Measurements from ENCODE around the gene CLIC4.

CLIC4 gene

DNA sequence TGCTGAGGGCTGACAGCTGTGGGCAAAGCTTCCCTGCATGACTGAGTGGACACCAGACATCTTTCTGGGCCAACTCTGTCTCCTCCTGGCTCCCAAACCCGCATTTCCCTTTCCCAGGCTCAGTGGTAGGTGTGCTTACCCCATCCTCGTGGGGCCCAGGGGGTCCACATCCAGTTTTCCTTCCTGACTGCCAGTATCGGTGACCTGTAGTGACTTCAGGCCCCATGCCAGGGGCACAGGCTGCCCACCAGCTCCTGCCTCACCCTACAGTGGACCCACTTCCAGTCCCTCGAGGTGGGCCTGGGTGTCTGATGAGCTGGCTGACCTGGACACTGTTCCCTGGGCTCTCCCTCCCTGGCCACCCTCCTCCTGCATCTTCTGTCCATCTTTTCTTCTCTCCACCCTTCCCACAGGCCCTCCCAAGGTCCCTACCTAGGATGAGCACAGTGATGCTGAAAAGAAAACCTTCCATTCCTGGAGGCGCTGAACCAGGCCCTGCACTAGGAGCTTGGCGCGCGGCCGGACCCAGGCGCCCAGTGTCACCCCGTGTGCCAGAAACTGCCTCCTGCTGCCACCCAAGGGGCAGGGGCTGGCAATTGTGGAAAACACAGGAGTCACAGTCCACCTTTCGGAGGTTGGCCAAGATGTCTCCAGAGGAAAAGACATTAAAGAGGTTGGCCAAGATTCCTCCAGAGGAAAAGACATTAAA lies 117.7 kb downstream of the CLIC4 start:
- H3K4me1 Mint-ChIP-seq (ENCODE audit: low read depth), result peaks cover 26% of the 10 kb centered on the region
- H3K27ac Mint-ChIP-seq, result no peak overlapping the region
- peaks cover 53% of the 10 kb centered on the region for H3K27me3 Mint-ChIP-seq
- H3K36me3 Mint-ChIP-seq (ENCODE audit: low read depth), result no peaks in the 10 kb centered on the region
- H3K9me3 Mint-ChIP-seq, result no peaks in the 10 kb centered on the region
- intact Hi-C loops (cut with micrococcal nuclease), result no loop called here
- no peak overlapping the region for H3K4me3 Mint-ChIP-seq

GRCh38 chr1:24864370-24864777 lies 119.1 kb downstream of the CLIC4 start:
- H3K4me3 Mint-ChIP-seq, result no peak overlapping the region
- no peaks in the 10 kb centered on the region for H3K36me3 Mint-ChIP-seq (ENCODE audit: low read depth)
- intact Hi-C loops (cut with micrococcal nuclease), result no loop called here
- H3K9me3 Mint-ChIP-seq, result no peaks in the 10 kb centered on the region
- H3K27me3 Mint-ChIP-seq, result peaks cover 60% of the 10 kb centered on the region
- peaks cover 30% of the 10 kb centered on the region for H3K4me1 Mint-ChIP-seq (ENCODE audit: low read depth)
- H3K27ac Mint-ChIP-seq, result no peak overlapping the region

DNA sequence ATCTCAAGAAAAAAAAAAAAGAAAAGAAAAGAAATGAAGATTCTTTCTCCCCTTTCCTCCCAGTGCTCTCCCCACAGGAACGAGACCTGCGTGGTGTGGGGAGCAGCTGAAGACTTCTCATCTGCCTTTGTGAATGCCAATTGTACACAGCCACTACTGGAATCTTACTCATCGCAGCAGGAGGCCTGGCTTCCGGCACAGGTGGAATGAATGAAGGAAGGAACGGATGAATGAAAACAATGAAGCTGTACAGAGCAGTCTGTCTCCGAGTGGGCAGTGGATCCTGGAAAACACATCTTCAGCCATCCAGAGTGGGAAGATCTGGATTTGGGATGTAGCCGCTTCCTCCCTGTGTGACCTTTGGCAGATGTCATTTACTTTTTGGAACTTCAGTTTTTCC lies 119.9 kb downstream of the CLIC4 start:
- Mint-ChIP-seq H3K27ac (no peak overlapping the region), H3K36me3 (ENCODE audit: low read depth) (no peaks in the 10 kb centered on the region), H3K9me3 (no peaks in the 10 kb centered on the region), H3K27me3 (peaks cover 62% of the 10 kb centered on the region), H3K4me3 (no peak overlapping the region), H3K4me1 (ENCODE audit: low read depth) (peaks cover 35% of the 10 kb centered on the region)
- intact Hi-C loops (cut with micrococcal nuclease), result no loop called here

DNA sequence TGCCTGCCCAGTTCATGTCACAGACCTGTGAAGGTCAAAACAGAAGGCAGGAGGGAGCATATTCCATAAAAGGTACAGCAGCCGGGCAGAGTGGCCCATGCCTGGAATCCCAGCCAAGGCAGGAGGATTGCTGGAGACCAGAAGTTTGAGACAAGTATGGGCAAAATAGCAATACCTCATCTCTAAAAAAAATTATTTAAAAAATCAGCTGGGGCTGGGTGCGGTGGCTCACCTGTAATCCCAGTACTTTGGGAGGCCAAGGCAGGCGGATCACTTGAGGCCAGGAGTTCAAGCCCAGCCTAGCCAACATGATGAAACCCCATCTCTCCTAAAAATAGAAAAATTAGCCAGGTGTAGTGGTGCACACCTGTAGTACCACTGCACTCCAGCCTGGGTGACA lies 120.3 kb downstream of the CLIC4 start:
- no peak overlapping the region for H3K27ac Mint-ChIP-seq
- H3K9me3 Mint-ChIP-seq, result no peaks in the 10 kb centered on the region
- H3K4me3 Mint-ChIP-seq, result no peak overlapping the region
- intact Hi-C loops (cut with micrococcal nuclease), result no loop called here
- H3K4me1 Mint-ChIP-seq (ENCODE audit: low read depth), result peaks cover 39% of the 10 kb centered on the region
- peaks cover 65% of the 10 kb centered on the region for H3K27me3 Mint-ChIP-seq
- no peaks in the 10 kb centered on the region for H3K36me3 Mint-ChIP-seq (ENCODE audit: low read depth)

DNA sequence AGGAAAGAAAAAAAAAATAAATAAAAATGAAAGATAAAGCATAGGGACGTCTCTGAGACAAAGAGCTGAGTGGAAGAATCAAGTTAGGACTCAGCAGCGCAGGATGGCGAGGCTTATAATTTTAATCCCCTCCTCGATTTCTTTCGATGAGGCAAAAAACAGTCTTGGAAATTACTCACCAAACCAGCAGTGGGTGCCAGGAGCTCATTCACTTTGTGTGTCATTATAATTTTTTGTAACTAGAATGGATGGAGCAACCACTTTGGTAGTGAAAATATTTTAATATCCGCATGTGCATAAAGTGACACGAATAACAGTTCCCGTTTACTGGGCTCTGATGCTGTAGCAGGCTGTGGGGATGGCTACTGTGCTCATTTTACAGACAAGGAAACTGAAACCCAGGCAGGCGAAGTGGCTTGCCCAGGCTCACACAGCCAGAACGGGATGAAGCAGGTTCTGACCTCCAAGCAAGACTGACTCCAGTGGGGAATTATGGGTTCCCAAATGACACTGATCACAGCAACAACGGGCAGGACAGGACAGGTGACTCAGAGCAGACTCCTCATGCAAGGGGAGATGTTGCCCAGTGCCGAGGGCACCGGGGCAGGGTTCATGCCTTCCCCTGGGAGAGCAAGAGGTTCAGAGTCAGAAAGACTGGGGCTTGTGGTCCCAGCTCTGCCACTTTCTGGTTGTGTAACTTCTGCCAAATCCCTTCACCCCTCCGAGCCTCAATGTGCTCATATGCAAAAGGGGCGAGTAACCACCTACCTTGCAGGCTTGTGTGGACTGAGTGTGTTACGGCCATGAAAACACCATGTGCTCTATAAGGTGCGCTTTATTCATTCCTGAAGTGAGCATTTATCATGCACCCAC lies 121.2 kb downstream of the CLIC4 start:
- intact Hi-C loops (cut with micrococcal nuclease), result no loop called here
- no peak overlapping the region for H3K4me3 Mint-ChIP-seq
- no peaks in the 10 kb centered on the region for H3K9me3 Mint-ChIP-seq
- H3K4me1 Mint-ChIP-seq (ENCODE audit: low read depth), result peaks cover 47% of the 10 kb centered on the region
- H3K27ac Mint-ChIP-seq, result peak overlapping the region; percentile 35
- peaks cover 7% of the 10 kb centered on the region for H3K36me3 Mint-ChIP-seq (ENCODE audit: low read depth)
- H3K27me3 Mint-ChIP-seq, result peaks cover 69% of the 10 kb centered on the region

GRCh38 chr1:24867084-24867870 lies 122.0 kb downstream of the CLIC4 start:
- Mint-ChIP-seq H3K27me3 (peaks cover 64% of the 10 kb centered on the region), H3K4me3 (no peak overlapping the region), H3K4me1 (ENCODE audit: low read depth) (peaks cover 56% of the 10 kb centered on the region), H3K27ac (peak overlapping the region; percentile 35), H3K36me3 (ENCODE audit: low read depth) (peaks cover 9% of the 10 kb centered on the region), H3K9me3 (no peaks in the 10 kb centered on the region)
- intact Hi-C loops (cut with micrococcal nuclease), result no loop called here

- peaks cover 55% of the 10 kb centered on the region for H3K27me3 Mint-ChIP-seq
- H3K36me3 Mint-ChIP-seq (ENCODE audit: low read depth), result peaks cover 9% of the 10 kb centered on the region
- H3K27ac Mint-ChIP-seq, result peak overlapping the region; percentile 50
- no peaks in the 10 kb centered on the region for H3K9me3 Mint-ChIP-seq
- peaks cover 62% of the 10 kb centered on the region for H3K4me1 Mint-ChIP-seq (ENCODE audit: low read depth)
- intact Hi-C loops (cut with micrococcal nuclease), result no loop called here
- H3K4me3 Mint-ChIP-seq, result no peak overlapping the region
Measured at GRCh38 chr1:24868016-24868875, 123.0 kb downstream of the CLIC4 start.

DNA sequence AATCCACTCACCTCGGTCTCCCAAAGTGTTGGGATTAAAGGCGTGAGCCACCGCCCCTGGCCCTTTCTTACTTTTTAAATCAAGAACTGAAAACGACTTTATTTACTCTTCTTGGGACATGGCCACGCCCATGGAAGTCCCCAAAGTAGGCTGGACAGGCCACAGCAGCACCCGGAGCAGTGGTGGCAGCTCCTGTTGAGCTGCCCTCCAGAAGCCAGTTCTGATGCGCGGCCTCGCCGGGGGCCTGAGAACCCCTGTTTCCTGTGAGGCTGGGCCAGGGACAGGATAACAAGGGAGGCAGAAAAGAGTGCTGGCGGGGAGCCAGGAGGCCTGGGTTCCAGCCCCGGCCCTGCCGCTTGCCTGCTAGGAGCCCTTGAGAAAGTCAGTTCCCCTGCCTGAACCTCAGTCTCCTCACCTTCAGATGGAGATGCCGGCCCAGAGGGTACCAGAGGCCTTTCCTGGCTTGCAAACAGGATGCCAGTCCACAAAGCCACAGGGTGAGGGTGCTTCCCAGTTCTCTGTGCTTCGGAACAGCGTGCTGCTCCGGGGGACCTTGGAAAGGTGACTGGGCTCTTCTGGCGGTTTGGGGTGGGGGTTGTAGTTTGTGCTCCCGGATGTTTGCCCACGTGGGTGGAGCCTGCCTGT lies 125.4 kb downstream of the CLIC4 start:
- peaks cover 9% of the 10 kb centered on the region for H3K36me3 Mint-ChIP-seq (ENCODE audit: low read depth)
- H3K27ac Mint-ChIP-seq, result peak overlapping the region; percentile 91

GRCh38 chr1:24871306-24871901 lies 126.2 kb downstream of the CLIC4 start:
- intact Hi-C loops (cut with micrococcal nuclease), result no loop called here
- Mint-ChIP-seq H3K27me3 (peaks cover 44% of the 10 kb centered on the region), H3K4me1 (ENCODE audit: low read depth) (peaks cover 48% of the 10 kb centered on the region), H3K27ac (peak overlapping the region; percentile 91), H3K4me3 (peak overlapping the region; percentile 81), H3K36me3 (ENCODE audit: low read depth) (peaks cover 9% of the 10 kb centered on the region), H3K9me3 (no peaks in the 10 kb centered on the region)

More for the DNA sequence above, 125.4 kb downstream of the CLIC4 start:
- peaks cover 48% of the 10 kb centered on the region for H3K4me1 Mint-ChIP-seq (ENCODE audit: low read depth)
- H3K9me3 Mint-ChIP-seq, result no peaks in the 10 kb centered on the region
- H3K27me3 Mint-ChIP-seq, result peaks cover 46% of the 10 kb centered on the region
- H3K4me3 Mint-ChIP-seq, result peak overlapping the region; percentile 81
- intact Hi-C loops (cut with micrococcal nuclease), result no loop called here

DNA sequence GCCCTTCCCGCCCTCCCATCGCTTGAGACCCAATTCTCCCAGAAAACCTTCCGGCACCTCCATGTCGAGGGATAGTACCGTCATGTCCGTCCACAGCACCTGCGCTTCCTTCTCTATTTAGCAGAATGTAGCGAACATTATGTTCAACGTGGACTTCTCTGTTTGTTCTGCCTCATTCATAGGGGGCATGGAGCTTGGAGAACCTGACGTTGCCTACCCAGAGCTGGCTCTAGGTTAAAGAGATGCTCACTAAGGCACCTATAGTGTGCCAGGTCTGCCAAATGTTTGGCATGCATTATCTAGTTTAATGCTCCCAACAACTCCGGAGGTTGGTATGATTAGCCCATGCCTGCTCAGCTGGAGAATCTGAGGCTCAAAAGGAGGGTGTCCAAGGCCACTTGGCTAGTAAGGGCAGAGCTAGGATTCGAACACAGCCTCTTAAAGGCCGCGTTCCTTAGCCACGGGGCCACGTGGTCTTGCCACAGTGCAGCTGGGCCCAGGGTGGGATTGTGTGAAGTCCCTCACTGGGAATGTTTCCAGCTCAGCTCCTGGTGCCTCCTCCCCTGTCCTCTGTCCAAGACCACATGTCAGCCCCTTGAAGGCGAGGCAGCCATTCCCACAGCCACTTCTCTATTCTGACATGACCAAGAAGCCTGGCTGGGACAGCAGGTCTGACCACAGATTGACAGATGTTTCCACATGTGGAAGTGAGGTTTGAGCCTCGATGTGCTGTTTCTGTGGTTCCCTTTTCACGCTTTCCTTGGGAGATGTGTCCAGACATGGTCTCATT lies 127.0 kb downstream of the CLIC4 start:
- peaks cover 9% of the 10 kb centered on the region for H3K36me3 Mint-ChIP-seq (ENCODE audit: low read depth)
- H3K27me3 Mint-ChIP-seq, result peaks cover 39% of the 10 kb centered on the region
- H3K27ac Mint-ChIP-seq, result peak overlapping the region; percentile 91
- peak overlapping the region; percentile 34 for H3K4me3 Mint-ChIP-seq
- intact Hi-C loops (cut with micrococcal nuclease), result no loop called here
- peaks cover 44% of the 10 kb centered on the region for H3K4me1 Mint-ChIP-seq (ENCODE audit: low read depth)
- H3K9me3 Mint-ChIP-seq, result no peaks in the 10 kb centered on the region

DNA sequence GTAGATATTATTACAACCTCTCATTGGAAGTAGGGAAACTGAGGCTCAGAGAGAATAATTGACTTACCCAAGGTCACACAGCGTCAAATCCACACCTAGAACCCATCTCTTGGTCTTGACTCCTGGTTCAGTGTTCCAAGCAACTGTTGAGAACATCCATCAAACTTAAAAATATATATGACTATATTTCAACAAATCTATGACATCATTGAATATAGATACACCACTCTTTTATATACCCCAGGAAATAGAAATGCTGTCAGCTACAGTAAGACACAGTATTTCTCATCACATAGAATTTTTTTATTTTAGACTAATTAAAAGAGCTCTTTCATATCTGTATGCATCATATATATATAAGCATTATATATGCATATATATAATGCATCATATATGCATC lies 127.9 kb downstream of the CLIC4 start:
- H3K36me3 Mint-ChIP-seq (ENCODE audit: low read depth), result peaks cover 9% of the 10 kb centered on the region
- H3K27ac Mint-ChIP-seq, result peak overlapping the region; percentile 91
- intact Hi-C loops (cut with micrococcal nuclease), result no loop called here
- H3K9me3 Mint-ChIP-seq, result no peaks in the 10 kb centered on the region
- peaks cover 35% of the 10 kb centered on the region for H3K4me1 Mint-ChIP-seq (ENCODE audit: low read depth)
- peak overlapping the region; percentile 13 for H3K4me3 Mint-ChIP-seq
- H3K27me3 Mint-ChIP-seq, result peaks cover 30% of the 10 kb centered on the region

DNA sequence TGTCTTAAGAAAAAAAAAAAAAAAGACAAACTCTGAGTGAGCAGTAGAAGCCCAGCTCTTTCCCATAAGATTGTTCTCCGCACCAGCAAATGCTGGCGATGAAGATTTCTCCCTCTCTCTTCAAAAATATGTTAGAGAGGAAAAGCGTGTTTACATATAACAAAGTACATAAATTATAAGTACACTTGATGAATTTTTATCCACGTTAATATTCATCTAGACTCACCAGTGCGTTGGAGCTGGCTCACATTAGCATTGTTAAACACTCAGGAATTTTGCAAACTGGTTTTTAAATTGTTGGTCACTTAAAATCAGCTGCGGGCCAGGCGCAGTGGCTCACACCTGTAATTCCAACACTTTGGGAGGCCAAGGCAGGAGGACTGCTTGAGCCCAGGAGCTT lies 128.8 kb downstream of the CLIC4 start:
- Mint-ChIP-seq H3K9me3 (no peaks in the 10 kb centered on the region), H3K27ac (no peak overlapping the region), H3K4me1 (ENCODE audit: low read depth) (peaks cover 33% of the 10 kb centered on the region), H3K27me3 (peaks cover 23% of the 10 kb centered on the region), H3K4me3 (no peak overlapping the region), H3K36me3 (ENCODE audit: low read depth) (peaks cover 9% of the 10 kb centered on the region)
- intact Hi-C loops (cut with micrococcal nuclease), result no loop called here

Measured in dendritic cell treated with granulocyte-macrophage colony-stimulating factor and Interleukin-4, amounts not matched to agents 40 ng/mL and 50 ng/mL, for 4 days (primary cell).